Globus pallidus (tissue), 1 donor: Measurements from ENCODE around the gene RGSL1.

Experiments
- DNase-seq: peaks from one replicate; pipeline ENCODE4 v3.0.0-alpha.2; 2015; ENCODE audit warnings: low spot score

The RGSL1 gene

DNA sequence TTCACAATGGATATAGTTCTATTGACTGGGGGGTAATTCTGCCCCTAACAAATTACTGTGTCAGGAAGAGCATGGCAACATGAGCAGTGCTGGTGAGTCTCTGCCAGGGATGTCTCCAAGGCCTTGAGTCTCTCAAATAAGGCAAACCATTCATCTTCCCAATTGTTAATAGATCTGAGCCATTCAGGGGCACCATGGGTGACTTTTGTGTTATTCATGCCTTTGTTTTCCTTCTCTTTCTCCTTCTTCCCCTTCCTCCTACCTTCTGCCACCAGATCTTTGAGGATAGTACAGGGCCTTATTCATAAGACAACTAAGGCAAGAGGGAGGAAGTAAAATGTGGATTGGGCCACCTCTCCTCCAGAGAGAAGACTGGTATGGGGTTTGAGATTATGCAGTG lies at the start of gene RGSL1:
Gene RGSL1, plus strand, starts transcription at position 60 of the 400 bp plus-strand sequence. Its CDS starts 20 bp downstream, at position 80.
- DNase-seq: no peak

DNA sequence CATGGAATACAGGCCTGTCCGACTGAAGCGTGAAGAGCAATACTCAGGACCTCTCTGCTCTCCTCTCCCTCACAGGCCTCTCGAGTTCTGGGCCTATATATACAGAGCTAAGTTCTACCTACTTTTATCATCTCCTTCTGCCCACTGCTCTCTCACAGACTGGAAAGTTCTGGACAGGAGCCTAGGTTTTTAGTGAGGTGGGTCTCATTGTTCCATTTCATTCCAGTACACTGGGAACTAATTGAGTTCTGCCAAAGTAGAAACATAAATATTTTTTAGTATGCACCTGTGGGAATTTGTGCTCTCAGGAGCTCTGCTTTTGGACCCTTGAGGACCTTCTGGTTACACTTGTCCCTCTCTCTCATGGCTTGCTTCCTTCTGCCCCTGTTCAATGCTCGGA lies 49.4 kb upstream of the RGSL1 start, which contains the start of gene TEDDM1:
Gene TEDDM1, minus strand, starts transcription at position 101 of the 400 bp plus-strand sequence. CDS start 182 bp downstream, outside the sequence.
- no peak for DNase-seq

DNA sequence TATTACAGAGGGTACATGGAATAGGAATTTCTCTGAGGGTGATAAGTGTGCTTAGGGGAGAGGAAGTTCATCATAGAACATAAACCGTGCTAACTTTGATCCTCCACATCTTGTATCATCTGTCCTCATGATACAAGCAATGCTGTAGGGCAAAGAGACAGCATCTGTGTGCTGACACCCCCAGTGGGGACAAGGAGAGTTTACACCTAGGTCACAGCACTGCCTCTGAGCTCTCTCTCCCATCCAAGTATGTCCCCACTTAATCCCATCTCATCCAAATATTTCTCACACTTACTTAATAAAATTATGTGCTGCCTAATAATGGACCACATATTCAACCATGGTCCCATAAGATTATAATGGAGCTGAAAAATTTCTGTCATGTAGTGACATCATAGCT lies 45.2 kb upstream of the RGSL1 start:
- DNase-seq: no peak

- no peak for DNase-seq
Observed at GRCh38 chr1:182405578-182405977, 44.4 kb upstream of the RGSL1 start.

- DNase-seq: no peak
Observed at GRCh38 chr1:182406012-182406411, 43.9 kb upstream of the RGSL1 start.

- no peak for DNase-seq
Observed at GRCh38 chr1:182407724-182408123, 42.2 kb upstream of the RGSL1 start.

DNA sequence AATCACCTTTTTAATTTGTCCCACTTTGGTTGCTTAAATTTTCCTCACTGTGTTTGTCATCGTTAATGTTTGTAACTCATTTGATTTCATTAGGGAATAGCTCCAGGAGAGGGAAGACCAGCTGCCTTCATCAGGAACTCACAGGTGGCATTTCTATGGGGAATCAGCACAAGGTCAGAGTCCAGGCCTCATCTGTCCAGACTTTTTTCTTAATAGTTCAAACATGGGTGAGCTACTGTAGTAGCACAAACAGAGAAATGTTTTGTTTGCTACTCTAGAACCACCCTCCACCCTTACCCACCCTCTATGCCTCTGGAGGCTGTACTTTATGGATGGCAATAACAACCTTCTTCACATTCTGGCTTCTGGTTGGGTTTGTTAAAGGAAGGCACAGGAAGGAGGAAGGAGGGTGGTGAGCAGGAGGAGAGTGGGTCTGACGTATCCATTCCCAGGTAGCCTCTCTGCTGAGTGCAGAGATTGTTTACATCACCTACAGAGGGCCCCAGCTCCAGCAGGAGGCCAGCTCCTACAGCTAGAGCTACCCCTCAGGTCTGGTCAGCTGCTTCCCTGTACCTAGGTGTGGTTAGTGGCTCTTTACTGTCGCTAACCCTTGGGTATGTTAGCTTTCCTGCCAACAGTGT lies 41.4 kb upstream of the RGSL1 start:
- DNase-seq: no peak

- no peak for DNase-seq
Observed at GRCh38 chr1:182410138-182410537, 39.8 kb upstream of the RGSL1 start.

DNA sequence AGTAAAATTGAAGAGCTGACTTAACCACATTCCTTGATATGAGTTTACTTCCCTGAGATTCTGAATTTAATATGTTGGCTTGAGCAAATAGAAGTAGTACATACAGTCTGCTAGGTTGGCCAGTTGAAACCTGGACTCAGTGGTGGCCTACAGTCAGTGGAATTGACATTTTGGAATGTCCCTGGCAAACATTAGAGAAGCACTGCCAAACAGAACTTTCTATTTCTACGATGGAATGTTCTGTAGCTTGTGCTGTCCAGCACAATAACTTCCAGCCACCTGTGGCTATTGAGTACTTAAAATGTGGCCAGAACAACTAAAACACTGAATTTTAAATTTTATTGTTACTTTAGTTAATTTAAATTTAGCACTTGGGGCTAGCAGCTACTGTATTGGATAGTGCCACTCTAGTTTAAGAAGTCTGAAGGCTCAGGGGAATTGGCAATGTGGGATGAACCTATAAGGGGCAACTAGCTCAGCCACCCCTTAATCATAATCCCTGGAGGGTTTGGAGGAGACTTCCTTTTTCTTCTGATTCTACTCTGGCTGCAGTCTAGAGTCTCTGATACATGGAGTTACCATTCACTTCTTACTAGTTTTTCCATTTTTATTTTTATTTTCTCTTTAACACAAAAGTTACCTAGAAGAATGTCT lies 39.2 kb upstream of the RGSL1 start:
- no peak for DNase-seq

DNA sequence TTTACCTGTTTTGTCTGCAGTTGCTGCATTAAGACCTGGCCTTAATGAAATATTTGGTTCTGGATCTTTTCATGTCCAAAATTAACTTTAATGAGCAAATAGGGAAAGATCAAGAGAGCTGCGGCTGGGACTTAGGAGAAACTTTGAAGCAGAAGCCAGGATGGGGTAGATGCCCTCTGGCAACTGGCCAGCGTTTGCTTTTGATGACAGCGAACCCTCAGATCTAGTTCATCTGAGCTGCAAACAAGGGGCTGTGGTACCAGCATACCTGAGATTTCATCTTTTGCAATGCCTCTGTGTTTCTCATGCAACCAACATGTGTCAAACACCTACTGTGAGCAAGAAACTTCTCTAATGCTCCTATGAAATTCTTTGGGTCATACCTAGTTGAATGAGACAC lies 36.5 kb upstream of the RGSL1 start:
- DNase-seq: no peak

DNA sequence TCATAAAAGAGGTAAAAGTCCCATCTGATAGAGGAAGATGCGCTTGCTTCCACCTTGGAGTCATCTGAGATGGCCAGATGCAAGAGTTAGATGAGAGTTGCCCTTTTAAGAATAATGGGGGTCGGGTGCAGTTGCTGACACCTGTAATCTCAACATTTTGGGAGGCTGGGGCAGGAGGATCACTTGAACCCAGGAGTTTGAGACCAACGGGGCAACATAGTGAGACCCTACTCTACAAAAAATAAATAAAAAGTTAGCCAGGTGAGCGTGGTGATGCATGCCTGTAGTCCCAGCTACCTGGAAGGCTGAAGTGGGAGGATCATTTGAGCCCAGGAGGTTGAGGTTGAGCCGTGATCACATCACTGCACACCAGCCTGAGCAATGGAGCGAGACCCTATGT lies 36.0 kb upstream of the RGSL1 start:
- no peak for DNase-seq

DNA sequence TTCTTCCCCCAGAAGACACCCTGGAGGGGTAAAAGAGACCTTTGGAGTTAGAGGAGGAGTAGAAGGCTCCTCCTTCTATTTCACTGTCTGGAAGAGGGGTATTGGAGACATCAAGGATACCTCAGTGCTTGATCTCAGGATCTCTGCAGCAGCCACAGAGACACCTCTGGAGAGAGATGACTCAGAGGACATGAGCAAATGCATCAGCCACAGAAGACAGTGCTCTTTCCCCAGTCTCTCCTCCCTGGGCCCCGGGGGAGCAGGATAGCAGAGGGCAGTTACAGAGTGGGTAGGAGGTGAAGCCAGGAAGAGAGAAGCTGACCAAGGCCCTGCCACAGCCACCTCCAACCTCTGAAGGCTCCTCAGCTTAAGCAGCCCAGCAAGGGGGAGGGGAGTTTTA lies 34.2 kb upstream of the RGSL1 start:
- no peak for DNase-seq

GRCh38 chr1:182426442-182427430 lies 23.2 kb upstream of the RGSL1 start:
- DNase-seq: no peak

- no peak for DNase-seq
Observed at GRCh38 chr1:182428043-182428442, 21.9 kb upstream of the RGSL1 start.

DNA sequence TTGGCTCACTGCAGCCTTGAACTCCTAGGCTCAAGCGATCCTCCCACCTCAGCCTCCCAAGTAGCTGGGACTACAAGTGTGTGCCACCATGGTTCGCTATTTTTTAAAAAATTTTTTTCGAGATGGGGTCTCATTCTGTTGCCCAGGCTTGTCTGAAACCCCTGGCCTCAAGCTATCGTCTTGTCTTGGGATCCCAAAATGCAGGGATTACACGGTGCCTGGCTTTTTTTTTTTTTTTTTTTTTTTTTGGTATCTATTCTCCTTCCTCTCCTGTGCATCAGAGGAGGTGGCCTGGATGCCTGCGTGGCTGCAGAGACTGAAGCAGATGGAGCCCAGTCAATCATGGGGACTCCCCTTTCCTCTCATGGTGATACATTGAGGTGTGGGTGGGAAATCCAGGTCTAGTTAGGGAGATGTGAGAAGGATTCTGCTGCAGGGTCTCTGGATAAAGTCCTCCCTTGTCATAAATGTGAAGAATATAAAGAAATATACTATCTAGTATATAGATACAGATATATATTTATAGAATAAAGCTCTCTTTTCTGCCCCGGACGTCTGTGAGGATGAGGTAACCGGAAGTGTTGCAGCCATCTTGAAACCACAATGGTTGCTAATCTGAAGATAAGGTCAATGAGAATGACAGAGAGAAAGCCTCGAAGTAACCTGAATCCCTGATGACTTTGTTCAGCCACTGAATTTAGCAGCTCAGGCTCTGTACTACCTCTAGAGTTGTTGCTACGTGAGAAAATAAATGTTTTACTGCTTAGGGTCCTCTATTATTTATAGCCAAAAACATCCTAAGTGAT lies 19.5 kb upstream of the RGSL1 start:
- no peak for DNase-seq

- DNase-seq: no peak
Observed at GRCh38 chr1:182431278-182431677, 18.7 kb upstream of the RGSL1 start.

GRCh38 chr1:182433580-182433979 lies 16.4 kb upstream of the RGSL1 start:
- no peak for DNase-seq

DNA sequence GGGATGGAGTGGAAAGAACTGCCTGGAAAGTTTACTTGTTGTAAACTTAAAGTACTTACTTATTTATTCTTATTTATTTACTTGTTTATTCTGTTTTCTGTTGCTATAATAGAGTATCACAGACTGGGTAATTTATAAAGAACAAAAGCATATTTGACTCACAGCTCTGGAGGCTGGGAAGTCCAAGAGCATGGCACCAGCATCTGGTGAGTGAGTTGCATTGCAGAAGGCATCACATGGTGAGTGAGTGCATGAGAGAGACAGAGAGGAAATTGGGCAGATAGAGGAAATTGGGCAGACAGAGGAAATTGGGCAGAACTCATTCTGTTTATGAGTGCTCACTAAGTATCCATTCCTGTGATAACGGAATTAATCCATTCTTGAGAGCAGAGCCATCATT lies 11.6 kb upstream of the RGSL1 start:
- DNase-seq: no peak

DNA sequence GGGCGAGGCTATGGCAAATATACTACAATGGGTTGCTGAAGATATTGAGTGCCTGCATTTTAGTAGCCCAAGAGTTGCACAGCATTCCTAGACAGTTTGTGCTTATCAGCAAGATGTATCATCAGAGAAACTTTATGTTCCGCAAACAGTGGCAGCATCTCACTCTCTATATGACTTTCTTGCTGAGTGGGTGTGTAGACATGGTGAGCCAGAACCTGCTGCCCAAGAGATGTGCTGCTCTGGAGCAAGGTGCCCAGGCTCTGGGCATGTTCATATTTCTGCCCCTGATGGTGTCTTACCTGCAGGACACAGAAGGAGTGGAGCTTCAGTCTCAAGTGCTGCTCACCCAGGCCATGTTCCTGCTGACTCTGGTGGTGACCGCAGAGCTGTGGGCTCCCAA lies 8.2 kb upstream of the RGSL1 start:
- DNase-seq: no peak

- DNase-seq: no peak
Observed at GRCh38 chr1:182442333-182442732, 7.6 kb upstream of the RGSL1 start.

GRCh38 chr1:182444497-182444896 lies 5.4 kb upstream of the RGSL1 start:
- DNase-seq: no peak
